HUDEP-2 (cell line): ENCODE results near the gene AMMECR1.

Experiments
- DNase-seq, 76 experiments: peaks; one replicate each; lab custom pipeline; 2025; ENCODE audit not compliant: unreplicated experiment in 76 of 76; lab: John Stamatoyannopoulos, UW

The AMMECR1 gene

GRCh38 chrX:110216027-110216426 is 101.9 kb downstream of the AMMECR1 start:
- no peak for DNase-seq

GRCh38 chrX:110215411-110215810 is 102.5 kb downstream of the AMMECR1 start:
- no peak for DNase-seq

DNA sequence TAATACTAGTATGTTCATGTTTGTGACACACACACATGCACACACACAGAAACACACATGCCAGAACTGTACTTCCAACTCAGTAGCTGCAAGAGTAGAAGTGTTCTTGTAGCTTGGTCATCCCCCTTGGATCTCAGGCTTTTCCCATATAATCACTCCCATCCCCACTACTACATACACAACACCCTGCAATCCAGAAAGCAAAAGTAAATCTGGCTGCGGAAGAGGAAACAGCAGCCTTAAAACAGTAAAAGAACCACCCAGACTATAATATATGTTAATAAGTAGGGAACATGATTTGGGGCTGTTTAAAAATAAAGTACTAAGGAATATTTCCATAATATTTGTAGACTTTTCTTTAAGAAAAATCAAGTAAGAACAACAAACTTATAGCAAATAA is 103.2 kb downstream of the AMMECR1 start:
- no peak for DNase-seq

DNA sequence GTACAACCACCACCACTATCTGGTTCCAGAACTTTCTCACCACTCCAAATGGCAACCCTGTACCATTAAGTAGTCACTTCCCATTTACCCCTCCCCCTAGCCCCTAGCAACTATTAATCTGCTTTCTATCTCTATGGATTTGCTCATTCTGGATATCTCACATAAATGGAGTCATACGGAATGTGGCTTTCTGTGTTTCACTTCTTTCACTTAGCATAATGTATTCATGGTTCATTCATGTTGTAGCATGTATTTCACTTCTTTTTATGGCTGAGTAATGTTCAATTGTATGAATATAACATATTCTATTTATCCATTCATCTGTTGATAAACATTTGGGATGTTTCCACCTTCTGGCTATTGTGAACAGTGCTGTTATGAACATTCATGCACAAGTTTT is 104.7 kb downstream of the AMMECR1 start:
- DNase-seq, result no peak

GRCh38 chrX:110212299-110212698 is 105.6 kb downstream of the AMMECR1 start:
- no peak for DNase-seq

DNA sequence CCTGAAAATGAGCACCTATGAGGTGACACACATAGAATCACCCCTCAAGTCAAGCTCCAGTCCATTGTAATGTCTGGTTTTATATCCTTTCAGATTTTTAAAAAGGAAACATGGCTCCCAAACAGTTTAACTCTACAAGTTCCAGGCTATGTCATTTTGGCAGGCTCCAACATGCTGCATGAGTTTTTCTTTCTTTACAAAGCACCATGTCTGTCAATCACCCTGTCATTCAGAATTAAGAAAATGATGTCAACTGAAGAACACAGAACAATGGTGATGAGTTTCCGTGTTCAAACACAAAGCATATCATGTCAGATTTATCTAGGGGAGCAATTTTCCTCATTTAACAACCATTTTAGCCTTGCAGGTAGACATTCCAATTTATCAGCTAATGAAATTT is 106.5 kb downstream of the AMMECR1 start:
- no peak for DNase-seq

DNA sequence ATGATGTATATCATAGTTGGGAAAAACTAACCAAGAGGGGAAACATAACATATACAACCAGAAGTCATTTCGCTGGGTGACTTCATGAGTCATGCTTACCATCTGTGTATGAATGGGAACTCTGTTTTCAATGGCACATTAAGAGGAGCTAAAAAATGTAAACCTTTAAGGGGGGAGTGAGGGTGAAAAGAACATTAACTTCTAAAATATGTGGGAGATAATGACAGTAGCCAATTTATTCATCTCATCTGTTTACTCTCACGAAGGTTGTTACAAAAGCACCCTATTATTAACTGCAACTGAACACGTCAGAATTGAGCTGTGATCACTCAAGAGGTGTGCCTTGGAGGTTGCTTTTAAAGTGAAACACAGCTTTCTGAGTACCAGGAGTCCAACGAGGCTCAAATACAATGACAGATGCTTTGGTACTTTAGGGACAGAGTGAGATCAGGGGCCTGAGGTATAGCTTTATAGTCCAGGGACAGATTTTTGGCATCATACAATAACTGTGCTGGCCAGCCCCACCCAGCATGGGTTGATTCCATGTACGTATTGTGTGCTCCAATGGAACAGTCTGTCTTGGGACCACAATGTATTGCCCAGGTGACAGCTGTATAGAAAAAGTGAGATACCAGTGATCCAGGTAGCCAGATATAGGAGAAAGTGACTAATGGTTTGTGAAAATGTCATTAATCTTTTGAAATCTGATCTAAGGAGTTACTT is 107.3 kb downstream of the AMMECR1 start:
- DNase-seq, result no peak

GRCh38 chrX:110208092-110208491 is 109.8 kb downstream of the AMMECR1 start:
- no peak for DNase-seq

DNA sequence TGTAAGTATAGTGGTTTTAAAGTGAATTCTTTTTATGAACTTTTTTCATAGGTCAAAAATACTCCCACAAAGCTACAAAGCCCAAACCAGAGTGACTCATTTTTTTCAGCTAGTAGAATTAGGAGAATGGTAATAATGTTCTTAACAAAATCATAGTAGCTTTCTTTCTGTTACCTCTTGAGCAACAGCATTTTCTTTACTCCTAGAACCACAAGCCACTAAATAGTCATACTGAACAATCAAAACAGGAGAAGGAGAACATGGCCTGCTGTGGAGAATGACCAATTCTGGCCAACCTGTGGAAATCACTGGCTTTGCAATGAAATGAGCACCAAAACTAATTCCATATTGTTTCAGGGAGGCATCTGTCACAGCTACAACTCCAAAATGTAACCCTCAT is 112.9 kb downstream of the AMMECR1 start:
- DNase-seq, result no peak

- no peak for DNase-seq
These were observed 116.1 kb downstream of the AMMECR1 start for GRCh38 chrX:110201799-110202198.

DNA sequence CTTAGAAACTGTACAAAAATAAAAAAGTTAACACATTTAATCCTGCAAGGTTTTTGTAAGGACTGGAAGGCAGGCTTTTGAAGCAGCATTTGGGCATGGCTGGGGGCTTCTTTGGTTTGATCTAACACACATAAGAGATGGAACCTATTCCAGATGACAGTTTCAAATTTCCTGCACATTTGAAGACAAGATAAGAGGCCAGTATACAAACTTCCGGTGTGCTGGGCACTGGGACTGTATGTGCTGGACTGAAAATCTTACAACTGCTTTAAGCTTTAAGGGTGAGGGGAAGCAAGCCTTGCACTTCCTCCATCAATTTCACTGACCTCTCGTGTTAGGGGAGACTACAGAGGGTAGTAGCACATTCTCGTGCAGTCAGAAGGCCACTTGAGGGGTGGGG is 122.9 kb downstream of the AMMECR1 start:
- no peak for DNase-seq

DNA sequence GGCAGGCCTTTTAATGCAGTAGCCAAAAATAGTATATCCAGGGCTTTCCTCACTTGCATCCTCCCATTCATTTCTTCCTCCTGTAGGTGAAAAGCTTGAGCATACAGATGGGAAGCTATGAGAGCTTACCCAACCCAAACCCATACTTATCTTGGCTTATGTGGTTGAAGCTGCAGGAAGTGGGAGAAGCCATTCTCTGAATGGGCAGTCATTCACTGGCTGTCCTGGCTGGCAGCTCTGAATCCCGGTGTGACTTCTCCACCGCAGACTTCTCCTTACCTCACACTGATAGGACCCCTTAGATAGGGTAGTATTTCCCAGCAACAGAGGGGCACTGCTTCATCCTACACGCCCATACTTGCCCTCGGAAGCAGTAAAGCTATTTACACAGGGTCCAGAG is 125.4 kb downstream of the AMMECR1 start:
- DNase-seq, result no peak

DNA sequence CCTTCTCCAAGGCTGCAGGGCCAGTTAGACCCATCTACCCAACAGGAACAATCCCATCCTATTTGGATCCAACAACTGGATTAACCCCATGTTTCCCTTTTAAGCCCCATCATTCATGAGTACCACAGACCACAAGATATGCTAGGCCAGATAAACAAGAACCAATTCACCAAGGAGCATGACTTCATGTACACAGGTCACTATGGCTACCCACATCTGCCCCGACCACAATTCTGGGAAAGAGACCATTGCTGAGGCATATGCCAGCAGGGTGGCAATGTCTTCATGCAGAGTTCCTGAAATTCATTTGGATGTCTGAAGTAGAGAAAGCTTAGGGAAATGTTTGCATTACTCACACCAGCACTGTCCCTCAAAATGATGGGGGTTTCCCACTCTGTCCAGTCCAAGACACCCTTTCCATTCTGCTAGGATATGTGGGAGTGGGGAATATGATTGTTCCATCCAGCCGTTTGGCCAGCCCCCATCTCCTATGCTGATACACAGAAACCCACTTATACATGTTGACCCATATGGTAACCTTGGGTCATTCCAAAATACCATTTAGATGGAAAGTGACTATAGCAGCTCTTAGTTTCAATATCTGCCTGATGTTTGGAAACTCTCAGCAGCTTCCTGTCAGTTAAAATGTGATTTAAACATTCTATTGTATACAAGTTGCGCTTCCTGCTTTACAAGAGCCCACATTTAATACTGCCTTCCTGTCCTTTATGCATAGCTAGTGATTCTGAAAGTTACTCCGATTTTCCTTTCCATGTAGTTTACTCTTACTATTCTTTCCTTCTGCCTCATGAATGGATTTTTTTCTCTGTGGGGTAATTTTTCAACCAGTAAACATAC is 129.0 kb downstream of the AMMECR1 start:
- DNase-seq, result peak in 1 of 76 experiments; percentile 0

DNA sequence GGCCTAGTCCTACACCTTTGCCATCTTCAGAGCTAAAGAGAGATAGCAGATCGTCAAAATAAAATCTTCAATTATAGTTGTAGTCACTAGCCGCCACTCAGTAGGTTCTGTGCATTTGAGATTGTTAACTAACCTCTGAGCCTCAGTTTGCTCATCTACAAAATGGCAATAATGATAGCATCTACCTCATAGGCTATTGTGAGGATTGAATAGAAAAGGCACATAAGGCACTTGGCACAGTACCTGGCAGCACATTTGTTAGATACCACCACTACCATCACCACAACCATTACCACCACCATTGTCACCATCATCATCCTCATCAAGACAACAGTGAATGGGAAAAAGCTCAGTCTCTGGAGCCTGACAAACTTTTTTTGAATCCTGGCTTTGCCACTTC is 134.6 kb downstream of the AMMECR1 start:
- DNase-seq, result no peak

DNA sequence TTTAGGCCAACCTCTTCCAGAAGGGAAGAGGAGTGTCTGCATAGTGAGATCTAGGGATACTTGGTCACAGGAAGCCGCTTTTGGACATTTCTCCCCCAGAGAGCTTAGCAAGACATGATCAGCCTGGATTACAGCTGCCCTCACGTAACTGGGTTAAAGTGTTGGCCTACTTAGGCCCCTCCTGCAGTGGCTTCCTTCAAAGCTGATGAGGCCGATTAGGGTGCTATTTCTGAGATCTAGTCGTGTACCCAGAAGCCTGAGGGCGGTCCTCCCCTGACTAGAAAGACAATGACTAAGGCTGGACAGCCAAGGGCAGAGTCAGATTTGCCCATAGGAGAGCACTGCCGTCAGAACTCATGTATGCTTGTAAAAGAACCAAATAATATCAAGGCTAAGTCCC is 135.0 kb downstream of the AMMECR1 start:
- peak in 10 of 76 experiments; percentile 0 to 37 (median 7) for DNase-seq

GRCh38 chrX:110182362-110182761 is 135.5 kb downstream of the AMMECR1 start:
- DNase-seq, result peak in 1 of 76 experiments; percentile 1

DNA sequence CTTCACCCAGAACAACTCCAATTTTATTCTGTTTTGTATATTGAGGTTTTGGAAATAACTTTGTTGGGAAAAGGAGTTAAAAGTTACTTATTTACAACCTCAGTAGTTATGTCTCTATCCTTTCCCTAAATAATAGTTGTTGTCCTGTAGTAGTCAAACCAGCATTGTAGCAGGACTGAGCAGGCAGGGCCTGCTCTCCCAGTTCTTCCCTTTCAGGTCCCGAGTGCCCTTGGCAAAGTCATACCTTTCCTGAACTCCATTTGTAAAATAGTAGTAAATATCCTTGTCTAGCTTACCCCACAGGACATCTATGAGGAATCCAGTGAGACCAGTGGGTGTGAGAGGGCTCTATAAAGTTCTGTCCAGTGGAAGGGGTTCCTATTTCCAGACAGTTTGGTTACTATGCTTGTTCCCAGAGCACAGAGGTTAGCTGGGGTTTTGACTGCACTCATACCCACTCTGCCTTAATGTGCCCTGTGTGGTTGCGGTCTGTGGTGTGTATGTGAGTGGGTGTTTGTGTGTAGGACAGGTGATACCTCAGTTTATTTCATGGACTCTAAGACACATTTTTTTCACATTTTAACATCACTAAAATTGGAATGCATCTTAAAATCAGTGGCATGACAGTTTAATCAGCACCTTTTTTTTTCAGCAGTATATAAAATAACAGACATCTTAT is 136.3 kb downstream of the AMMECR1 start:
- no peak for DNase-seq

GRCh38 chrX:110180928-110181310 is 137.0 kb downstream of the AMMECR1 start:
- no peak for DNase-seq

- no peak for DNase-seq
These were observed 137.5 kb downstream of the AMMECR1 start for GRCh38 chrX:110180176-110180927.

- DNase-seq, result peak in 74 of 76 experiments; percentile 18 to 90 (median 72)
These were observed 139.6 kb downstream of the AMMECR1 start for GRCh38 chrX:110178179-110178865.
